H9 (cell line): ENCODE measurements around the gene PIN1. TPM values are rescaled to one million over a fixed set of nuclear protein-coding genes. Genes with fewer than 3 reads are reported as not detected.

Experiments
- DNase-seq: peaks from one replicate; pipeline ENCODE4 v3.0.0-alpha.2; 2017
- H2AFZ ChIP-seq: one replicate; pipeline ENCODE4 v1.6.1; 2013; ENCODE audit warnings: mild to moderate bottlenecking, low read length, control low read depth, moderate library complexity
- H2AK5ac ChIP-seq: 2 replicates; pipeline ENCODE4 v1.6.1; 2013; ENCODE audit warnings: low read length, control low read depth, mixed read lengths; ENCODE audit not compliant: insufficient read length
- H2BK120ac ChIP-seq: one replicate; pipeline ENCODE4 v1.6.1; 2013; ENCODE audit warnings: low read depth, mild to moderate bottlenecking, low read length, control low read depth, inconsistent platforms; ENCODE audit not compliant: poor library complexity, severe bottlenecking
- H2BK12ac ChIP-seq: 2 replicates; pipeline ENCODE4 v1.6.1; 2013; ENCODE audit warnings: low read length, control low read depth, mixed read lengths, low read depth; ENCODE audit not compliant: insufficient read length
- H2BK15ac ChIP-seq: 2 replicates; pipeline ENCODE4 v1.6.1; 2013; ENCODE audit warnings: low read depth, low read length, control low read depth
- H2BK20ac ChIP-seq: one replicate; pipeline ENCODE4 v1.6.1; 2013; ENCODE audit warnings: low read depth, mild to moderate bottlenecking, low read length, control low read depth, inconsistent platforms; ENCODE audit not compliant: poor library complexity, severe bottlenecking
- H2BK5ac ChIP-seq: 2 replicates; pipeline ENCODE4 v1.6.1; 2013; ENCODE audit warnings: low read length, control low read depth, mixed read lengths; ENCODE audit not compliant: insufficient read length
- H3K14ac ChIP-seq: 2 replicates; pipeline ENCODE4 v1.6.1; 2013; ENCODE audit warnings: low read length, control low read depth; ENCODE audit not compliant: insufficient read depth
- H3K18ac ChIP-seq: 2 replicates; pipeline ENCODE4 v1.6.1; 2013; ENCODE audit warnings: low read depth, mild to moderate bottlenecking, mixed read lengths, low read length, control low read depth; ENCODE audit not compliant: insufficient read length
- H3K23ac ChIP-seq: 2 replicates; pipeline ENCODE4 v1.6.1; 2013; ENCODE audit warnings: low read length, control low read depth, mixed read lengths, low read depth; ENCODE audit not compliant: insufficient read length
- H3K23me2 ChIP-seq: 2 replicates; pipeline ENCODE4 v1.6.1; 2013; ENCODE audit warnings: low read depth, mild to moderate bottlenecking, mixed read lengths, low read length, control low read depth; ENCODE audit not compliant: insufficient read length, poor library complexity, severe bottlenecking
- H3K27ac ChIP-seq: 2 replicates; pipeline ENCODE4 v1.5.1; 2013; ENCODE audit warnings: low read length, control low read depth, mixed read lengths, low read depth; ENCODE audit not compliant: insufficient read length
- H3K27me3 ChIP-seq: 2 replicates; pipeline ENCODE4 v1.6.1; 2013; ENCODE audit warnings: low read length, control low read depth, inconsistent platforms; ENCODE audit not compliant: insufficient read depth
- H3K4ac ChIP-seq: 2 replicates; pipeline ENCODE4 v1.6.1; 2013; ENCODE audit warnings: low read depth, mild to moderate bottlenecking, control low read depth, inconsistent platforms, low read length, moderate library complexity
- H3K4me1 ChIP-seq: 2 replicates; pipeline ENCODE4 v1.6.1; 2013; ENCODE audit warnings: low read length, control low read depth, inconsistent platforms; ENCODE audit not compliant: insufficient read depth
- H3K4me2 ChIP-seq: 2 replicates; pipeline ENCODE4 v1.6.1; 2013; ENCODE audit warnings: low read length, control low read depth, mixed read lengths; ENCODE audit not compliant: insufficient read length, insufficient read depth
- H3K56ac ChIP-seq: 2 replicates; pipeline ENCODE4 v1.6.1; 2013; ENCODE audit warnings: low read depth, mild to moderate bottlenecking, mixed read lengths, low read length, control low read depth; ENCODE audit not compliant: insufficient read length
- H3K79me1 ChIP-seq: 2 replicates; pipeline ENCODE4 v1.6.1; 2013; ENCODE audit warnings: low read depth, mild to moderate bottlenecking, moderate library complexity, low read length, control low read depth, inconsistent platforms; ENCODE audit not compliant: insufficient read depth, poor library complexity, severe bottlenecking
- H3K79me2 ChIP-seq: 2 replicates; pipeline ENCODE4 v1.6.1; 2013; ENCODE audit warnings: low read length, control low read depth, inconsistent platforms; ENCODE audit not compliant: insufficient read depth
- H3K9ac ChIP-seq: 2 replicates; pipeline ENCODE4 v1.6.1; 2013; ENCODE audit warnings: low read length, control low read depth, mixed read lengths; ENCODE audit not compliant: insufficient read length; ENCODE audit errors: extremely low read depth
- H3K9me3 ChIP-seq: one replicate; pipeline ENCODE4 v1.6.1; 2013; ENCODE audit warnings: low read depth, low read length, inconsistent platforms; ENCODE audit not compliant: control insufficient read depth
- H3T11ph ChIP-seq: one replicate; pipeline ENCODE4 v1.6.1; 2013; ENCODE audit warnings: mild to moderate bottlenecking, low read length, control low read depth, inconsistent platforms
- H4K20me1 ChIP-seq: one replicate; pipeline ENCODE4 v1.6.1; 2013; ENCODE audit not compliant: control insufficient read depth, insufficient read length, insufficient read depth
- H4K5ac ChIP-seq: 2 replicates; pipeline ENCODE4 v1.6.1; 2013; ENCODE audit warnings: low read depth, mild to moderate bottlenecking, mixed read lengths, low read length, control low read depth; ENCODE audit not compliant: insufficient read length
- H4K8ac ChIP-seq: replicated peaks from 2 replicates; pipeline ENCODE4 v1.6.1; 2013; ENCODE audit warnings: low read length, control low read depth, mixed read lengths, low read depth; ENCODE audit not compliant: insufficient read length
- H4K91ac ChIP-seq: 2 replicates; pipeline ENCODE4 v1.6.1; 2013; ENCODE audit warnings: low read depth, mild to moderate bottlenecking, moderate library complexity, mixed read lengths, low read length, control low read depth; ENCODE audit not compliant: insufficient read length
- H3K27ac Mint-ChIP-seq, 3 experiments: 2 replicates in 2 of 3; 3 replicates in 1 of 3; pipeline ENCODE4 v1.8.0; 2020 to 2021; ENCODE audit warnings: mixed read lengths in 3 of 3, mild to moderate bottlenecking in 1 of 3, moderate library complexity in 1 of 3
- H3K27me3 Mint-ChIP-seq: 2 replicates; pipeline ENCODE4 v1.8.0; 2021; ENCODE audit warnings: low read depth, mild to moderate bottlenecking, moderate library complexity, mixed read lengths
- H3K36me3 Mint-ChIP-seq, 3 experiments: 2 replicates in 2 of 3; 3 replicates in 1 of 3; pipeline ENCODE4 v1.8.0; 2020 to 2021; ENCODE audit warnings: low read depth in 3 of 3, mixed read lengths in 3 of 3; ENCODE audit not compliant: insufficient read depth in 1 of 3
- H3K4me1 Mint-ChIP-seq, 2 experiments: 2 replicates each; pipeline ENCODE4 v1.8.0; 2020; ENCODE audit warnings: mixed read lengths in 2 of 2
- H3K4me3 Mint-ChIP-seq, 2 experiments: 2 replicates in 1 of 2; 3 replicates in 1 of 2; pipeline ENCODE4 v1.8.0; 2020 to 2021; ENCODE audit warnings: mild to moderate bottlenecking in 2 of 2, mixed read lengths in 2 of 2, moderate library complexity in 1 of 2
- H3K9me3 Mint-ChIP-seq, 2 experiments: 2 replicates in 1 of 2; 3 replicates in 1 of 2; pipeline ENCODE4 v1.8.0; 2020; ENCODE audit warnings: mild to moderate bottlenecking in 2 of 2, mixed read lengths in 2 of 2, moderate library complexity in 1 of 2
- WGBS: extraction: QIAGEN DNeasy Blood & Tissue Kit; methylation state at CpG from one replicate; pipeline ENCODE4 v1.1.7; 2013; ENCODE audit warnings: missing lambda C conversion rate, low lambda C conversion rate, mixed read lengths; ENCODE audit not compliant: insufficient read length; ENCODE audit errors: extremely low coverage; 5-methylcytosine and 5-hydroxymethylcytosine counted together
- total RNA-seq: library from RNA; stranded (reverse); gene quantifications from 2 replicates; pipeline ENCODE4 v1.2.1, GENCODE V29; 2021
- TF ChIP-seq, protein P1 (sequence below): fragments of 200-600 bp; sonication (generic); conservative IDR thresholded peaks from 3 replicates; pipeline ENCODE4 v1.8.0; 2021; ENCODE audit warnings: antibody characterized with exemption, mild to moderate bottlenecking

PIN1 gene
- total RNA-seq, 1 experiment from 2014 or later = 110 TPM

DNA sequence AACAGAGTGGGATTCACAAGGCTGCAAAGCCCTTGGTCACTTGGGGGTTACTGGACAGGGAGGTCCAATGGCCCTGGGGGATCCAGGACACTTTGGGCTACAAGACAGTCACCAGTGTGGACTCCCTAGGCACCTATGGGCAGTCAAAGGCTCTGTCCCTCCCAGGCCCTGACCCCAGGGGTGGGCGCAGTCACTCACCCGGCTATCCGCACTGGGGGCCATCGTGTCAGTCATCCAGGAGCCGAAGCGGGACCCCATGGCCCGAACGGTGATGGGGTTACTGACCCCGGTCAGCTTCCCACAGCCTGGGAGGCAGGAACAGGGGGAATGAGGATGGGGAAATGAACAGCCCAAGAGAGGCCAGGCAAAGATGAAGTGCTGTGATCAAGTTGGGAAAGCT is 21.5 kb downstream of the PIN1 start:
- Histone ChIP-seq H3T11ph (no peak overlapping the region), H2BK15ac (no peak overlapping the region), H2BK12ac (no peak overlapping the region), H3K4me1 (no peaks in the 10 kb centered on the region), H2BK5ac (no peak overlapping the region), H3K79me2 (no peaks in the 10 kb centered on the region), H4K8ac (no peak overlapping the region), H2BK120ac (no peak overlapping the region), H3K79me1 (no peaks in the 10 kb centered on the region), H2AFZ (no peak overlapping the region), H3K27me3 (no peaks in the 10 kb centered on the region), H3K9me3 (no peaks in the 10 kb centered on the region), H3K23me2 (no peaks in the 10 kb centered on the region), H3K9ac (no peak overlapping the region), H2AK5ac (no peak overlapping the region), H4K5ac (no peak overlapping the region), H3K56ac (no peak overlapping the region), H3K4ac (no peak overlapping the region), H3K4me2 (no peak overlapping the region), H3K18ac (no peak overlapping the region), H3K27ac (no peak overlapping the region), H3K23ac (no peak overlapping the region), H4K91ac (no peak overlapping the region), H4K20me1 (no peaks in the 10 kb centered on the region), H3K14ac (no peak overlapping the region), H2BK20ac (no peak overlapping the region)
- no peak overlapping the region for H3K4me3 Mint-ChIP-seq
- no CpG with 5 or more reads among the region's 9 CpGs for WGBS
- DNase-seq = no peak
- no peaks in the 10 kb centered on the region for H3K9me3 Mint-ChIP-seq
- H3K27ac Mint-ChIP-seq = no peak overlapping the region
- H3K27me3 Mint-ChIP-seq = no peaks in the 10 kb centered on the region
- peaks cover 5 to 6% of the 10 kb centered on the region in 2 experiments for H3K4me1 Mint-ChIP-seq
- TF ChIP-seq, protein P1, sequence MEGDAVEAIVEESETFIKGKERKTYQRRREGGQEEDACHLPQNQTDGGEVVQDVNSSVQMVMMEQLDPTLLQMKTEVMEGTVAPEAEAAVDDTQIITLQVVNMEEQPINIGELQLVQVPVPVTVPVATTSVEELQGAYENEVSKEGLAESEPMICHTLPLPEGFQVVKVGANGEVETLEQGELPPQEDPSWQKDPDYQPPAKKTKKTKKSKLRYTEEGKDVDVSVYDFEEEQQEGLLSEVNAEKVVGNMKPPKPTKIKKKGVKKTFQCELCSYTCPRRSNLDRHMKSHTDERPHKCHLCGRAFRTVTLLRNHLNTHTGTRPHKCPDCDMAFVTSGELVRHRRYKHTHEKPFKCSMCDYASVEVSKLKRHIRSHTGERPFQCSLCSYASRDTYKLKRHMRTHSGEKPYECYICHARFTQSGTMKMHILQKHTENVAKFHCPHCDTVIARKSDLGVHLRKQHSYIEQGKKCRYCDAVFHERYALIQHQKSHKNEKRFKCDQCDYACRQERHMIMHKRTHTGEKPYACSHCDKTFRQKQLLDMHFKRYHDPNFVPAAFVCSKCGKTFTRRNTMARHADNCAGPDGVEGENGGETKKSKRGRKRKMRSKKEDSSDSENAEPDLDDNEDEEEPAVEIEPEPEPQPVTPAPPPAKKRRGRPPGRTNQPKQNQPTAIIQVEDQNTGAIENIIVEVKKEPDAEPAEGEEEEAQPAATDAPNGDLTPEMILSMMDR = no peak
- H3K36me3 Mint-ChIP-seq = peaks cover 19 to 60% (median 49%) of the 10 kb centered on the region in 3 experiments; a peak in 6 of 7 replicates
